IMR-90 (cell line): ENCODE data around the gene KRT16. TPM values are rescaled to one million over a fixed set of nuclear protein-coding genes. Genes with fewer than 3 reads are reported as not detected.

Source experiments
- ATAC-seq: fragments of 200-7000 bp; cut with Tn5 transposase; 2 replicates; pipeline ENCODE4 v1.9.1; 2020; ENCODE audit warnings: low read depth, mild to moderate bottlenecking, moderate library complexity
- BruUV-seq: library from RNA; stranded (reverse); fragments of 400-500 nt; replicated peaks from 2 replicates; lab custom pipeline; 2021; lab: Mats Ljungman, UMichigan
- CTCF ChIA-PET: fragments of 300-600 bp; formaldehyde crosslinking; extraction: SDS; loops from one replicate; lab custom pipeline; 2021; ENCODE audit warnings: antibody characterized with exemption; lab: Yijun Ruan, JAX
- POLR2A ChIA-PET: fragments of 300-600 bp; sonication (Branson Sonifier 250); formaldehyde crosslinking; loops from one replicate; lab custom pipeline; 2022; ENCODE audit warnings: antibody characterized with exemption; ENCODE audit not compliant: unreplicated experiment; lab: Charles Lee
- DNase-seq: peaks from one replicate; pipeline ENCODE4 v3.0.0; 2013
- H2AFZ ChIP-seq: replicated peaks from 2 replicates; pipeline ENCODE3; 2013; ENCODE audit warnings: low read length, mild to moderate bottlenecking; ENCODE audit not compliant: poor library complexity
- H2AK5ac ChIP-seq: 2 replicates; pipeline ENCODE4 v1.6.1; 2013; ENCODE audit warnings: low read depth, low read length, inconsistent platforms
- H2AK9ac ChIP-seq: replicated peaks from 2 replicates; pipeline ENCODE3; 2013; ENCODE audit warnings: mild to moderate bottlenecking, low read depth, low read length, moderate library complexity; ENCODE audit not compliant: poor library complexity
- H2BK120ac ChIP-seq: 2 replicates; pipeline ENCODE4 v1.6.1; 2013; ENCODE audit warnings: low read depth, low read length, inconsistent platforms
- H2BK15ac ChIP-seq: 3 replicates; pipeline ENCODE4 v1.6.1; 2013; ENCODE audit warnings: low read depth, low read length, inconsistent platforms
- H2BK20ac ChIP-seq: 2 replicates; pipeline ENCODE4 v1.6.1; 2013; ENCODE audit warnings: low read depth, mild to moderate bottlenecking, inconsistent platforms, low read length, moderate library complexity
- H2BK5ac ChIP-seq: 2 replicates; pipeline ENCODE4 v1.6.1; 2013; ENCODE audit warnings: mild to moderate bottlenecking, low read depth, low read length, inconsistent platforms; ENCODE audit not compliant: poor library complexity, severe bottlenecking
- H3K14ac ChIP-seq: replicated peaks from 2 replicates; pipeline ENCODE4 v1.6.1; 2013; ENCODE audit warnings: low read depth, low read length, inconsistent platforms
- H3K18ac ChIP-seq: 2 replicates; pipeline ENCODE4 v1.6.1; 2013; ENCODE audit warnings: low read depth, low read length, control low read depth
- H3K23ac ChIP-seq: 2 replicates; pipeline ENCODE4 v1.6.1; 2013; ENCODE audit warnings: low read depth, low read length, inconsistent platforms
- H3K27ac ChIP-seq: 2 replicates; pipeline ENCODE4 v1.5.1; 2013; ENCODE audit warnings: mild to moderate bottlenecking, control low read depth, low read length; ENCODE audit not compliant: insufficient read depth
- H3K27me3 ChIP-seq: 2 replicates; pipeline ENCODE4 v1.6.1; 2013; ENCODE audit warnings: low read length; ENCODE audit not compliant: control insufficient read depth, insufficient read depth
- H3K36me3 ChIP-seq: 2 replicates; pipeline ENCODE4 v1.6.1; 2013; ENCODE audit warnings: low read length, mixed read lengths; ENCODE audit not compliant: control insufficient read depth, insufficient read depth
- H3K4ac ChIP-seq: 2 replicates; pipeline ENCODE4 v1.6.1; 2013; ENCODE audit warnings: low read depth, low read length, inconsistent platforms
- H3K4me1 ChIP-seq: 2 replicates; pipeline ENCODE4 v1.6.1; 2013; ENCODE audit warnings: low read length, mixed read lengths; ENCODE audit not compliant: control insufficient read depth, insufficient read depth
- H3K4me2 ChIP-seq: 2 replicates; pipeline ENCODE4 v1.6.1; 2013; ENCODE audit warnings: low read depth, mild to moderate bottlenecking, control low read depth, low read length, moderate library complexity
- H3K4me3 ChIP-seq: 2 replicates; pipeline ENCODE4 v1.5.1; 2013; ENCODE audit warnings: low read depth, mild to moderate bottlenecking, control low read depth, low read length, moderate library complexity; ENCODE audit not compliant: insufficient read depth
- H3K56ac ChIP-seq: 2 replicates; pipeline ENCODE4 v1.6.1; 2013; ENCODE audit warnings: low read length, inconsistent platforms; ENCODE audit not compliant: insufficient read depth; ENCODE audit errors: extremely low read depth
- H3K79me1 ChIP-seq, 2 experiments: 2 replicates each; pipeline ENCODE4 v1.6.1; 2013; ENCODE audit warnings: low read length in 2 of 2, inconsistent platforms in 1 of 2, low read depth in 1 of 2
- H3K9ac ChIP-seq: 2 replicates; pipeline ENCODE4 v1.6.1; 2013; ENCODE audit warnings: low read depth, low read length, control low read depth
- H3K9me1 ChIP-seq: 2 replicates; pipeline ENCODE4 v1.6.1; 2013; ENCODE audit warnings: low read length, inconsistent platforms; ENCODE audit not compliant: insufficient read depth
- H3K9me3 ChIP-seq: 2 replicates; pipeline ENCODE4 v1.6.1; 2013; ENCODE audit warnings: low read length; ENCODE audit not compliant: control insufficient read depth, insufficient read depth
- H4K20me1 ChIP-seq: 2 replicates; pipeline ENCODE4 v1.6.1; 2013; ENCODE audit warnings: low read length, inconsistent platforms; ENCODE audit not compliant: insufficient read depth
- H4K5ac ChIP-seq: 2 replicates; pipeline ENCODE4 v1.6.1; 2013; ENCODE audit warnings: mild to moderate bottlenecking, low read depth, low read length, control low read depth
- H4K8ac ChIP-seq, 2 experiments: 2 replicates each; pipeline ENCODE4 v1.6.1; 2013; ENCODE audit warnings: low read depth in 2 of 2, low read length in 2 of 2, control low read depth in 1 of 2, inconsistent platforms in 1 of 2
- H4K91ac ChIP-seq: 2 replicates; pipeline ENCODE4 v1.6.1; 2013; ENCODE audit warnings: low read depth, low read length, inconsistent platforms; ENCODE audit not compliant: insufficient read depth
- BHLHE40 ChIP-seq: fragments of 150-350 bp; IDR thresholded peaks from 2 replicates; pipeline ENCODE4 v1.6.1; 2016; ENCODE audit warnings: mild to moderate bottlenecking, low read depth, low read length
- CEBPB ChIP-seq: IDR thresholded peaks from 2 replicates; pipeline ENCODE4 v1.6.1; 2012; ENCODE audit warnings: low read depth, low read length, improper control_type of control experiment
- CTCF ChIP-seq: conservative IDR thresholded peaks from 2 replicates; pipeline ENCODE4 v1.5.1; 2012; ENCODE audit warnings: mild to moderate bottlenecking, low read depth, low read length, improper control_type of control experiment
- ELK1 ChIP-seq: fragments of 150-350 bp; IDR thresholded peaks from 2 replicates; pipeline ENCODE4 v1.6.1; 2016; ENCODE audit warnings: low read depth, mild to moderate bottlenecking, low read length, moderate library complexity, borderline replicate concordance
- NFE2L2 ChIP-seq: fragments of 150-350 bp; IDR thresholded peaks from 2 replicates; pipeline ENCODE4 v1.6.1; 2016; ENCODE audit warnings: low read depth, mild to moderate bottlenecking, low read length
- RFX5 ChIP-seq: IDR thresholded peaks from 2 replicates; pipeline ENCODE4 v1.8.0; 2012; ENCODE audit warnings: low read depth, mild to moderate bottlenecking, low read length, moderate library complexity
- USF2 ChIP-seq: fragments of 150-350 bp; IDR thresholded peaks from 2 replicates; pipeline ENCODE4 v1.6.1; 2017; ENCODE audit warnings: mild to moderate bottlenecking, antibody characterized with exemption, low read length, low read depth
- WGBS, 2 experiments: methylation state at CpG; one replicate each; pipeline versions ENCODE4 v1.1.5 to v1.1.7; 2013; ENCODE audit warnings: missing lambda C conversion rate in 2 of 2; ENCODE audit not compliant: insufficient read length in 1 of 2; ENCODE audit errors: extremely low coverage in 2 of 2; 5-methylcytosine and 5-hydroxymethylcytosine counted together
- dilution Hi-C: fragments of 300-500 bp; cut with HindIII; formaldehyde crosslinking; loops from one replicate; pipeline ENCODE4 v1.14.3; 2018; ENCODE audit warnings: low sequenced_read_pairs; ENCODE audit not compliant: unreplicated experiment
- in situ Hi-C: fragments of 300-500 bp; cut with MboI; formaldehyde crosslinking; loops from 3 replicates; pipeline ENCODE4 v1.14.3; 2019; ENCODE audit warnings: low sequenced_read_pairs, inconsistent platforms, mixed read lengths
- intact Hi-C: fragments of 100-400 bp; cut with micrococcal nuclease; formaldehyde crosslinking; loops from 2 replicates; pipeline ENCODE4 v1.10.0; 2022
- polyA plus RNA-seq, 3 experiments: library from polyadenylated mRNA; depleted of rRNA; stranded (reverse); fragments of >200 nt; gene quantifications; 2 replicates each; pipeline ENCODE4 v1.2.3, GENCODE V29; 2012; ENCODE audit warnings: low replicate concordance in 1 of 3
- total RNA-seq: library from RNA; depleted of rRNA; stranded (reverse); fragments of >200 nt; gene quantifications from 2 replicates; pipeline ENCODE4 v1.2.3, GENCODE V29; 2012

The KRT16 gene
- total and polyA plus RNA-seq, 2 of the 4 experiments (the other 2 are of a cell fraction): not detected

GRCh38 chr17:41575336-41575735, 37.2 kb downstream of the KRT16 start:
- Histone ChIP-seq H3K79me1 (no peaks in the 10 kb centered on the region), H3K56ac (no peak overlapping the region), H3K4me3 (no peak overlapping the region), H3K23ac (no peak overlapping the region), H3K4me2 (no peak overlapping the region), H4K8ac (no peak overlapping the region), H3K27me3 (peaks cover 58% of the 10 kb centered on the region), H3K4me1 (no peaks in the 10 kb centered on the region), H2BK15ac (no peak overlapping the region), H2BK120ac (no peak overlapping the region), H3K18ac (no peak overlapping the region), H2AFZ (no peak overlapping the region), H4K20me1 (no peaks in the 10 kb centered on the region), H3K9me1 (no peaks in the 10 kb centered on the region), H2BK5ac (no peak overlapping the region), H3K9me3 (no peaks in the 10 kb centered on the region), H2AK5ac (no peak overlapping the region), H3K27ac (no peak overlapping the region), H4K5ac (no peak overlapping the region), H4K91ac (no peak overlapping the region), H2AK9ac (no peak overlapping the region), H3K4ac (no peak overlapping the region), H3K14ac (no peak overlapping the region), H3K36me3 (no peaks in the 10 kb centered on the region), H2BK20ac (no peak overlapping the region), H3K9ac (no peak overlapping the region)
- TF ChIP-seq USF2: no peak
- TF ChIP-seq CEBPB: no peak
- no peak for TF ChIP-seq ELK1
- no peak for TF ChIP-seq BHLHE40
- TF ChIP-seq RFX5: no peak
- no peak for TF ChIP-seq CTCF
- no peak for TF ChIP-seq NFE2L2
- POLR2A ChIA-PET: no interaction called here
- DNase-seq (no peak), ATAC-seq (no peak)
- CTCF ChIA-PET: no interaction called here
- intact Hi-C loops (no loop called here), in situ Hi-C loops (no loop called here), dilution Hi-C loops (no loop called here)
- 0% methylated on average over 2 of the region's 3 CpGs; no CpG with 5 or more reads in 1 of the 2 experiments for WGBS, 2 experiments
- no TSS peak for BruUV-seq
